ENCODE data around the gene CYP26C1.

CYP26C1 gene, protein sequence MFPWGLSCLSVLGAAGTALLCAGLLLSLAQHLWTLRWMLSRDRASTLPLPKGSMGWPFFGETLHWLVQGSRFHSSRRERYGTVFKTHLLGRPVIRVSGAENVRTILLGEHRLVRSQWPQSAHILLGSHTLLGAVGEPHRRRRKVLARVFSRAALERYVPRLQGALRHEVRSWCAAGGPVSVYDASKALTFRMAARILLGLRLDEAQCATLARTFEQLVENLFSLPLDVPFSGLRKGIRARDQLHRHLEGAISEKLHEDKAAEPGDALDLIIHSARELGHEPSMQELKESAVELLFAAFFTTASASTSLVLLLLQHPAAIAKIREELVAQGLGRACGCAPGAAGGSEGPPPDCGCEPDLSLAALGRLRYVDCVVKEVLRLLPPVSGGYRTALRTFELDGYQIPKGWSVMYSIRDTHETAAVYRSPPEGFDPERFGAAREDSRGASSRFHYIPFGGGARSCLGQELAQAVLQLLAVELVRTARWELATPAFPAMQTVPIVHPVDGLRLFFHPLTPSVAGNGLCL

DNA sequence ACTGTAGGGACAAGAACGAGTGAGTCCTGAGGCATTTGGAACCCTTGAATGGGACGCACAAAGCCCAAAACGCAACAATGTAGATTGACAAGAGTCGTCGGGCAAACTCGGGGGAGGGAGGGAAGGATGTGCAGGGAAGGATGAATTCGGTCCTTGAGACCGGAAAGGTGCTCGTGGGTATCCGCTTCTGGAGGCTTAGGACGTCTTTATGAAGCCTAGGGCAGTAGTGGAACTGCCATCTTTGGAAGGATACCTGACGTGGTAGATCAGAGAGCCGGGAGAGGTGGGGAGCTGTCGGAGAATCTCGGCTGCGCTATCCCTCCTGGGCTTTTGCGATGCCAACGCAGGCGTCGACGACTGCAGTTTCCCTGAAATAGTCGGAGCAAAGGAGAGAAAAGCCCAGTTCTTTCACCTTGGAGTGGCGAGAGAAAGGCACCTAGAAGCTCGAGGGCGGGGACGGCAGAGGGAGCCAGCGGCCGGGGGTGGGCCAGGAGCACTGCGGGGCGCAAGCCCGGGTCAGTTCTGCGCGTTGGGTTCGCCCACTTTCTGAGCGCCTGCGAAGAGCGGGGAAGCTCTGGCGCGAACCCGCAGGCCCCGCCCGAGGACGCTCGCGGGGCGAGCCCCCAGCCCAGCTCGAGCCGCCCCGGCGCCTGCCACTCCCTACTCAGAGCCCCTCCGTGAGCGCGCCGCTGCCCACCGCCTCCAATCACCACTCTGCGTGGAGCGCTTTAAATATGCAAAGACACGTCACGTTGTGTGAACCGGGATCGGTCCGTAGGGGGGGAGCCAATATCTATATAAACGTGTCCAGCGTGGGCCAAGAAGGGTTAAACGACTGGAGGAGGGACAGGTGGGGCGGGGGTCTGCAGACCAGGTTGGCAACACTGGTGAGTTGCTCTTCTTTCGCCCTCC, at the start of gene CYP26C1:
Gene CYP26C1, plus strand, starts transcription at position 824 of the 912 bp plus-strand sequence. CDS start 466 bp downstream, outside the sequence.
- Histone ChIP-seq H3K9me3 (ENCODE audit: control insufficient read depth, low read length) (no peaks in the 10 kb centered on the region), H3K4me1 (ENCODE audit: control insufficient read depth, insufficient read depth, low read length) (peaks cover 8% of the 10 kb centered on the region), H3K36me3 (ENCODE audit: control insufficient read depth, insufficient read depth, low read length) (no peaks in the 10 kb centered on the region), H3K27me3 (ENCODE audit: control insufficient read depth, insufficient read depth, low read length) (peaks cover 58% of the 10 kb centered on the region), H3K9ac (ENCODE audit: low read length) (no peak within 1 kb of the TSS), H3K4me3 (ENCODE audit: low read length) (no peak within 1 kb of the TSS)

DNA sequence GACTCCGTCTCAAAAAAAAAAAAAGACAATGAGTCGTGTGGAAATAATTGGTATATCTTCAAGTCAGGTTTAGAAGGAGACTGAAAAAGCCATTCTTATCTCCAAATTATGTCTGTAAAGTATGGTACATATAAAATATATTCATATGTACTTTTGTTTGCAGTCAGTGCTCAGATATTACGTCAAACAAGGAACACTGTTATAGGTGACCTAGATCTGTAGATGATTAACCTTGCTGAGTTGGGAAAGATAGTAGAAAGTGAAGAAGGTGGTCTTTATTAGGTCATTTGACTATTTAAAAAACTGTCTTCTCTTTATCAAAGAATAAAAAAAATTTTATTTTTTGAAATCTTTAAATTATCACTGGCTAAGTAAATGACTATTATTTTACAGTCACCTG, 44.9 kb upstream of the CYP26C1 start:
- Histone ChIP-seq H3K27me3 (ENCODE audit: control insufficient read depth, insufficient read depth, low read length) (no peaks in the 10 kb centered on the region), H3K9ac (ENCODE audit: low read length) (no peak overlapping the region), H3K36me3 (ENCODE audit: control insufficient read depth, insufficient read depth, low read length) (no peaks in the 10 kb centered on the region)

GRCh38 chr10:93023013-93023650, 37.5 kb upstream of the CYP26C1 start:
- Histone ChIP-seq H3K4me1 (ENCODE audit: control insufficient read depth, insufficient read depth, low read length) (no peaks in the 10 kb centered on the region), H3K36me3 (ENCODE audit: control insufficient read depth, insufficient read depth, low read length) (no peaks in the 10 kb centered on the region), H3K9ac (ENCODE audit: low read length) (no peak overlapping the region), H3K27me3 (ENCODE audit: control insufficient read depth, insufficient read depth, low read length) (no peaks in the 10 kb centered on the region), H3K9me3 (ENCODE audit: control insufficient read depth, low read length) (no peaks in the 10 kb centered on the region), H3K4me3 (ENCODE audit: low read length) (no peak overlapping the region)

More for the DNA sequence above, 44.9 kb upstream of the CYP26C1 start:
- Histone ChIP-seq H3K9me3 (ENCODE audit: control insufficient read depth, low read length) (no peaks in the 10 kb centered on the region), H3K4me1 (ENCODE audit: control insufficient read depth, insufficient read depth, low read length) (no peaks in the 10 kb centered on the region), H3K4me3 (ENCODE audit: low read length) (no peak overlapping the region)

DNA sequence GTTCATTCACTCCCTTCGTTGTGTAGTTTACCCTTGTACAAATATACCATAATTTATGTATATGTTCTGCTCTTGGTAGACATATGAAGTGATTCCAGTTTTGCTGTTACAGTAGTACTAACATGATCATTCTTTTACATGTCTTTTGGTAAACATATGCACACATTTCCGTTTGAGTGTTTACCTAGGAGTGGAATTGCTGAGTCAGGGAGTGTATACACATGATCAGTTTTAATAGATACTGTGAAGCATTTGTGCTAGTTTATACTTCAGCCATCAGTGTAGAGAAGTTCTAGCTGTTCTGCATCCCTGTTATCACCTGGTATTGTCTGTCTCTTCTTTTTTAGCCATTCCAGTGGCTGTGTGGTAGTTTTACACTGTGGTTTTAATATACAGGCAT, 34.5 kb upstream of the CYP26C1 start:
- Histone ChIP-seq H3K9me3 (ENCODE audit: control insufficient read depth, low read length) (no peaks in the 10 kb centered on the region), H3K9ac (ENCODE audit: low read length) (no peak overlapping the region), H3K36me3 (ENCODE audit: control insufficient read depth, insufficient read depth, low read length) (no peaks in the 10 kb centered on the region)

GRCh38 chr10:93027508-93027907, 33.1 kb upstream of the CYP26C1 start:
- H3K9ac ChIP-seq (ENCODE audit: low read length) = no peak overlapping the region
- H3K4me1 ChIP-seq (ENCODE audit: control insufficient read depth, insufficient read depth, low read length) = no peaks in the 10 kb centered on the region
- no peaks in the 10 kb centered on the region for H3K27me3 ChIP-seq (ENCODE audit: control insufficient read depth, insufficient read depth, low read length)
- H3K9me3 ChIP-seq (ENCODE audit: control insufficient read depth, low read length) = no peaks in the 10 kb centered on the region
- H3K4me3 ChIP-seq (ENCODE audit: low read length) = no peak overlapping the region
- no peaks in the 10 kb centered on the region for H3K36me3 ChIP-seq (ENCODE audit: control insufficient read depth, insufficient read depth, low read length)

More for the DNA sequence above, 34.5 kb upstream of the CYP26C1 start:
- Histone ChIP-seq H3K27me3 (ENCODE audit: control insufficient read depth, insufficient read depth, low read length) (no peaks in the 10 kb centered on the region), H3K4me1 (ENCODE audit: control insufficient read depth, insufficient read depth, low read length) (no peaks in the 10 kb centered on the region), H3K4me3 (ENCODE audit: low read length) (no peak overlapping the region)

DNA sequence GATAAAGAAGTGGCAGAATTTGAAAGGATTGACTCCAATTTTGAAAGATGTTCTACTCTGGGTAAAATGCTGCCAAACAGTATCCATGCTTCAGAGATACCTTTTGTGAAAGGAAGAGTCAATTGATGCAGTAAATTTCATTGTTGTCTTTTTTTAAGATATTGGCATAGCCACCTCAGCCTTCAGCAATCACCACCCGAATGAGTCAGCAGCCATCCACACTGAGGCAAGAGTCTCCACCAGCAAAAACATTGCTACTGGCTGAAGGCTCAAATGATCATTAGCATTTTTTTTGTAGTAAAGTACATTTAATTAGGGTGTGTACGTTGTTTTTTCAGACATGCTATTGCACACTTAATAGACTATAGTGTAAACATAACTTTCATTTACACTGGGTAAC, 31.7 kb upstream of the CYP26C1 start:
- Histone ChIP-seq H3K9me3 (ENCODE audit: control insufficient read depth, low read length) (no peaks in the 10 kb centered on the region), H3K4me3 (ENCODE audit: low read length) (no peak overlapping the region), H3K27me3 (ENCODE audit: control insufficient read depth, insufficient read depth, low read length) (no peaks in the 10 kb centered on the region), H3K36me3 (ENCODE audit: control insufficient read depth, insufficient read depth, low read length) (no peaks in the 10 kb centered on the region), H3K4me1 (ENCODE audit: control insufficient read depth, insufficient read depth, low read length) (peaks cover under 1% of the 10 kb centered on the region), H3K9ac (ENCODE audit: low read length) (no peak overlapping the region)

GRCh38 chr10:93030409-93030808, 30.2 kb upstream of the CYP26C1 start:
- H3K9ac ChIP-seq (ENCODE audit: low read length) = no peak overlapping the region
- H3K9me3 ChIP-seq (ENCODE audit: control insufficient read depth, low read length) = no peaks in the 10 kb centered on the region
- no peaks in the 10 kb centered on the region for H3K36me3 ChIP-seq (ENCODE audit: control insufficient read depth, insufficient read depth, low read length)
- H3K27me3 ChIP-seq (ENCODE audit: control insufficient read depth, insufficient read depth, low read length) = no peaks in the 10 kb centered on the region
- H3K4me1 ChIP-seq (ENCODE audit: control insufficient read depth, insufficient read depth, low read length) = peaks cover 7% of the 10 kb centered on the region
- no peak overlapping the region for H3K4me3 ChIP-seq (ENCODE audit: low read length)

DNA sequence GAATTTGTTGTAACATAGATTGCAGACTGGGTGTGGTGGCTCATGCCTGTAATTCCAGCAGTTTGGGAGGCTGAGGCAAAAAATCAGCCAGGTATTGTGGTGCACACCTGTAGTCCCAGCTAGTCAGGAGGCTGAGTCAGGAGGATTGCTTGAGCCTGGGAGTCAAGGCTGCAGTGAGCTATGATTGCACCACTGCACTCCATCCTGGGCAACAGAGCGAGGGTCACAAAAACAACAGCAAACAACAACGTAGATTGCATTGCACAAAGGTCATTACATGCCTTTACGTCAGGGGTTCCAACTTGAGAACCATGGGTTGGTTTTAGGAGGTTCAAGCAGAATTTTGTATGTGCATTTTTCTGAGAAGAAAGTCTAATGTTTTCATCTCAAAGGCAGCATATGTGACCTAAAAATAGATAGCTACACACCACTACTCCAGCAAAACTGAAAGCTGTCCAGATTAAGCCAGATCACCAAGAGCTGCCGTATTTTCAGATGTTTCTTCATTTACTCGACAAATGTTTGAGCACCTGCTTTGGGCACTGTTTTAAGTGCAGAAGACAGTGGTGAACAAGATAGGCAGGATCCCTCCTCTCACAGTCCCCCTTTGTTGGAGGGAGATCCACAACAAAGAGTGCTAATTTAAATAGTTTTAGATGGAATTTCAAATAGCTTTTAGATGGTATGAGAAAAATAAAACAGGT, 28.3 kb upstream of the CYP26C1 start:
- no peak overlapping the region for H3K4me3 ChIP-seq (ENCODE audit: low read length)
- H3K9me3 ChIP-seq (ENCODE audit: control insufficient read depth, low read length) = no peaks in the 10 kb centered on the region
- no peak overlapping the region for H3K9ac ChIP-seq (ENCODE audit: low read length)
- peaks cover 7% of the 10 kb centered on the region for H3K4me1 ChIP-seq (ENCODE audit: control insufficient read depth, insufficient read depth, low read length)
- no peaks in the 10 kb centered on the region for H3K27me3 ChIP-seq (ENCODE audit: control insufficient read depth, insufficient read depth, low read length)
- H3K36me3 ChIP-seq (ENCODE audit: control insufficient read depth, insufficient read depth, low read length) = no peaks in the 10 kb centered on the region

- Histone ChIP-seq H3K27me3 (ENCODE audit: control insufficient read depth, insufficient read depth, low read length) (no peaks in the 10 kb centered on the region), H3K9ac (ENCODE audit: low read length) (no peak overlapping the region), H3K36me3 (ENCODE audit: control insufficient read depth, insufficient read depth, low read length) (no peaks in the 10 kb centered on the region), H3K9me3 (ENCODE audit: control insufficient read depth, low read length) (no peaks in the 10 kb centered on the region), H3K4me3 (ENCODE audit: low read length) (no peak overlapping the region), H3K4me1 (ENCODE audit: control insufficient read depth, insufficient read depth, low read length) (peaks cover 7% of the 10 kb centered on the region)
Measured at GRCh38 chr10:93032809-93033137, 27.8 kb upstream of the CYP26C1 start.

GRCh38 chr10:93034426-93034825, 26.2 kb upstream of the CYP26C1 start:
- Histone ChIP-seq H3K9ac (ENCODE audit: low read length) (no peak overlapping the region), H3K4me3 (ENCODE audit: low read length) (no peak overlapping the region), H3K36me3 (ENCODE audit: control insufficient read depth, insufficient read depth, low read length) (no peaks in the 10 kb centered on the region), H3K27me3 (ENCODE audit: control insufficient read depth, insufficient read depth, low read length) (no peaks in the 10 kb centered on the region), H3K9me3 (ENCODE audit: control insufficient read depth, low read length) (no peaks in the 10 kb centered on the region), H3K4me1 (ENCODE audit: control insufficient read depth, insufficient read depth, low read length) (peaks cover 7% of the 10 kb centered on the region)

DNA sequence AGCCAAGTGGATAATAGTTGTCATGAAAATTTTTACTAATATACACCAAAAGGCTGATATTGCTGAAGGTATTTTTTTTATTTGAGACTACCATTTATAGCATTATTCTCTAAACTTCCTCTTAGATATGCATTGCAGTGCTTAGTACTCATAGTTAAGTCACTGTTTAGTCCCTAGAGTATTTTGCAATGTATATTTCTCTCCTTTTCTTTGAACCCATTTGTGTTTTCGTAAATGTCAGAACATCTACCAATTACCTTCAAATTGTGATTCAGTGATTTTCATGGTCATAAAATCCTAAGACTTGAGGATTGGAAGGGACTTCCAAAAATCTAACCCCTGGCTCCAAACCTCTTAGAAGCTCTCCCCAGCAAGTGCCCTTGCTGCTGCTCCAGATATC, 21.5 kb upstream of the CYP26C1 start:
- Histone ChIP-seq H3K27me3 (ENCODE audit: control insufficient read depth, insufficient read depth, low read length) (no peaks in the 10 kb centered on the region), H3K4me3 (ENCODE audit: low read length) (no peak overlapping the region), H3K4me1 (ENCODE audit: control insufficient read depth, insufficient read depth, low read length) (peaks cover 4% of the 10 kb centered on the region), H3K9me3 (ENCODE audit: control insufficient read depth, low read length) (no peaks in the 10 kb centered on the region), H3K36me3 (ENCODE audit: control insufficient read depth, insufficient read depth, low read length) (no peaks in the 10 kb centered on the region), H3K9ac (ENCODE audit: low read length) (no peak overlapping the region)
